ENCODE data around the gene ATP6V1B1. TPM values are rescaled to one million over a fixed set of nuclear protein-coding genes. Genes with fewer than 3 reads are reported as not detected.
A peak's percentile ranks its signal among the peaks of the same experiment; 100 is the strongest.

Gene ATP6V1B1
- total and polyA plus RNA-seq, 2 of the 4 experiments (the other 2 are of a cell fraction), result 1.3 TPM; not detected in 1

GRCh38 chr2:70947556-70948184, 12.0 kb downstream of the ATP6V1B1 start:
- peak overlapping the region; percentile 97 for H2AFZ ChIP-seq (replicated peaks; ENCODE audit: low read length, poor library complexity)
- H3K79me1 ChIP-seq (ENCODE audit: low read depth in 1 of 2, low read length in 2 of 2), result 0 out of 4 replicates have a peak, but pooled peaks cover 0 to 4% of the 10 kb centered on the region in 2 experiments
- in situ Hi-C loops (cut with MboI; ENCODE audit: low sequenced_read_pairs) (loop anchor here (5.0 kb wide), 1 partner anchor 80 kb away; no protein-coding TSS in a partner anchor), dilution Hi-C loops (cut with HindIII; ENCODE audit: low sequenced_read_pairs, unreplicated experiment) (no loop called here), intact Hi-C loops (cut with micrococcal nuclease) (loop anchor here (1.0 kb wide), 4 partner anchors 76 to 643 kb away; no protein-coding TSS in a partner anchor)
- peaks cover 4% of the 10 kb centered on the region for H3K4me1 ChIP-seq (ENCODE audit: control insufficient read depth, insufficient read depth, low read length)
- H4K20me1 ChIP-seq (ENCODE audit: insufficient read depth, low read length), result no peaks in the 10 kb centered on the region
- no peaks in the 10 kb centered on the region for H3K9me3 ChIP-seq (ENCODE audit: control insufficient read depth, insufficient read depth, low read length)
- H2BK20ac ChIP-seq (ENCODE audit: low read depth, low read length), result no peak overlapping the region
- H3K56ac ChIP-seq (ENCODE audit: extremely low read depth, insufficient read depth, low read length), result no peak overlapping the region
- WGBS, 2 experiments (ENCODE audit: extremely low coverage in 2 of 2, insufficient read length in 1 of 2), result 29% methylated on average over 7 of the region's 11 CpGs; no CpG with 5 or more reads in 1 of the 2 experiments
- H3K4me3 ChIP-seq (ENCODE audit: insufficient read depth, low read depth, low read length), result no peak overlapping the region
- CTCF ChIA-PET, result interaction anchor here (0.6 to 2.1 kb wide), 29 partner anchors 9 to 644 kb away, joined by 3 to 22 read pairs (median 5); partner anchors contain the start of gene ANKRD53
- BruUV-seq (replicated peaks), result no TSS peak
- no peak overlapping the region for H3K18ac ChIP-seq (ENCODE audit: low read depth, low read length)
- no peak overlapping the region for H2AK5ac ChIP-seq (ENCODE audit: low read depth, low read length)
- H3K36me3 ChIP-seq (ENCODE audit: control insufficient read depth, insufficient read depth, low read length), result no peaks in the 10 kb centered on the region
- no peak overlapping the region for H3K4ac ChIP-seq (ENCODE audit: low read depth, low read length)
- H3K9ac ChIP-seq (ENCODE audit: low read depth, low read length), result no peak overlapping the region
- ATAC-seq (ENCODE audit: low read depth), result peak; percentile 44; the same call in 1 of the 2 replicates
- H3K27me3 ChIP-seq (ENCODE audit: control insufficient read depth, insufficient read depth, low read length), result no peaks in the 10 kb centered on the region
- H4K8ac ChIP-seq (ENCODE audit: low read depth in 2 of 2, low read length in 2 of 2), result peak overlapping the region; percentile 54 to 67; a peak in 3 of 4 replicates
- no peak overlapping the region; the same call in 1 of the 2 replicates for H3K14ac ChIP-seq (replicated peaks; ENCODE audit: low read depth, low read length)
- POLR2A ChIA-PET (ENCODE audit: unreplicated experiment), result no interaction called here
- H3K23ac ChIP-seq (ENCODE audit: low read depth, low read length), result no peak overlapping the region
- peak; percentile 75 for DNase-seq
- H4K91ac ChIP-seq (ENCODE audit: insufficient read depth, low read depth, low read length), result no peak overlapping the region; the same call in 1 of the 2 replicates
- H2AK9ac ChIP-seq (replicated peaks; ENCODE audit: low read depth, low read length, poor library complexity), result peak overlapping the region; percentile 76
- peaks cover 7% of the 10 kb centered on the region; the same call in 1 of the 2 replicates for H3K9me1 ChIP-seq (ENCODE audit: insufficient read depth, low read length)
- H3K4me2 ChIP-seq (ENCODE audit: low read depth, low read length), result peak overlapping the region; percentile 21; the same call in 1 of the 2 replicates
- H4K5ac ChIP-seq (ENCODE audit: low read depth, low read length), result no peak overlapping the region
- no peak overlapping the region for H2BK5ac ChIP-seq (ENCODE audit: low read depth, low read length, poor library complexity, severe bottlenecking)
- H2BK15ac ChIP-seq (ENCODE audit: low read depth, low read length), result no peak overlapping the region
- H2BK120ac ChIP-seq (ENCODE audit: low read depth, low read length), result no peak overlapping the region
- no peak overlapping the region for H3K27ac ChIP-seq (ENCODE audit: insufficient read depth, low read length)
- TF ChIP-seq BHLHE40 (IDR thresholded peaks at IDR 0.05; ENCODE audit: low read depth, low read length), result no peak
- no peak for TF ChIP-seq FOS (IDR thresholded peaks at IDR 0.05; ENCODE audit: low read depth, low read length)
- TF ChIP-seq CHD1 (IDR thresholded peaks at IDR 0.05; ENCODE audit: low read depth, low read length), result no peak
- TF ChIP-seq RCOR1 (IDR thresholded peaks at IDR 0.05; ENCODE audit: insufficient replicate concordance, low read length), result no peak
- TF ChIP-seq CTCF (conservative IDR thresholded peaks at IDR 0.05; ENCODE audit: low read depth, low read length), result no peak
- TF ChIP-seq USF2 (IDR thresholded peaks at IDR 0.05; ENCODE audit: low read depth, low read length), result no peak
- no peak for TF ChIP-seq CEBPB (IDR thresholded peaks at IDR 0.05; ENCODE audit: low read depth, low read length)
- TF ChIP-seq RAD21 (IDR thresholded peaks at IDR 0.05; ENCODE audit: low read length), result no peak
- TF ChIP-seq MAFK (IDR thresholded peaks at IDR 0.05; ENCODE audit: low read depth, low read length), result no peak
- no peak for TF ChIP-seq MAZ (IDR thresholded peaks at IDR 0.05; ENCODE audit: borderline replicate concordance, low read depth, low read length)
- TF ChIP-seq ELK1 (IDR thresholded peaks at IDR 0.05; ENCODE audit: borderline replicate concordance, low read depth, low read length), result no peak
- no peak for TF ChIP-seq POLR2A (IDR thresholded peaks at IDR 0.05; ENCODE audit: low read depth, low read length)
- TF ChIP-seq SMC3 (IDR thresholded peaks at IDR 0.05; ENCODE audit: low read depth, low read length), result no peak
- no peak for TF ChIP-seq NFE2L2 (IDR thresholded peaks at IDR 0.05; ENCODE audit: low read depth, low read length)
- no peak for TF ChIP-seq MXI1 (IDR thresholded peaks at IDR 0.05; ENCODE audit: borderline replicate concordance, low read depth, low read length)

Measured in IMR-90 (cell line).